K562 (cell line): Measurements from ENCODE around the gene COG6. TPM values are rescaled to one million over a fixed set of nuclear protein-coding genes. Genes with fewer than 3 reads are reported as not detected.

Source experiments
- ATAC-seq: fragments of 200-7000 bp; cut with Tn5 transposase; 3 replicates; pipeline ENCODE4 v1.9.1; 2020; ENCODE audit warnings: moderate library complexity
- BruUV-seq: library from RNA; stranded (reverse); fragments of 400-500 nt; replicated peaks from 2 replicates; lab custom pipeline; 2021; lab: Mats Ljungman, UMichigan
- CTCF ChIA-PET: fragments of 300-600 bp; formaldehyde crosslinking; extraction: SDS; loops from one replicate; lab custom pipeline; 2021; ENCODE audit warnings: low intra/inter-chr PET ratio; lab: Yijun Ruan, JAX
- POLR2A ChIA-PET: fragments of 300-600, 350-650 bp; sonication (Branson Sonifier 250); formaldehyde crosslinking; extraction: SDS; loops from one replicate; lab custom pipeline; 2021; ENCODE audit warnings: antibody characterized with exemption, inconsistent platforms; lab: Yijun Ruan, JAX
- DNase-seq, 4 experiments: peaks; one replicate each; pipeline versions ENCODE4 v3.0.0 to v3.0.0-alpha.2; 2011 to 2018; ENCODE audit warnings: low spot score in 3 of 4, mixed read lengths in 3 of 4; ENCODE audit errors: extremely low read depth in 1 of 4
- FAIRE-seq: peaks from 2 replicates; lab custom pipeline; 2011; peaks lifted over from hg19 to GRCh38; lab: Jason Lieb, UNC
- H2AFZ ChIP-seq: 2 replicates; pipeline ENCODE4 v1.6.0; 2011; ENCODE audit warnings: low read depth, low read length, control low read depth, inconsistent platforms
- H3K27ac ChIP-seq: fragments of 200-600 bp; 3 replicates; pipeline ENCODE4 v1.8.0; 2011; ENCODE audit warnings: low read depth, mild to moderate bottlenecking, control low read depth, inconsistent platforms, low read length, moderate library complexity, mixed read lengths; ENCODE audit errors: extremely low read depth
- H3K27me3 ChIP-seq, 2 experiments: fragments of 300-600 bp in 1 of 2; 2 replicates in 1 of 2; 3 replicates in 1 of 2; pipeline versions ENCODE4 v1.6.0 to v1.8.0; 2011; ENCODE audit warnings: inconsistent platforms in 2 of 2, low read length in 2 of 2, mild to moderate bottlenecking in 1 of 2, mixed read lengths in 1 of 2, moderate library complexity in 1 of 2; ENCODE audit not compliant: control insufficient read depth in 2 of 2, insufficient read depth in 2 of 2
- H3K36me3 ChIP-seq: fragments of 300-600 bp; 3 replicates; pipeline ENCODE4 v1.8.0; 2011; ENCODE audit warnings: mild to moderate bottlenecking, low read length, inconsistent platforms; ENCODE audit not compliant: control insufficient read depth, insufficient read depth
- H3K4me1 ChIP-seq, 2 experiments: fragments of 200-600 bp in 1 of 2; replicated peaks in 1 of 2; 2 replicates in 1 of 2; 3 replicates in 1 of 2; pipeline versions ENCODE4 v1.5.1 to v1.8.0; 2011; ENCODE audit warnings: inconsistent platforms in 2 of 2, low read length in 2 of 2, mild to moderate bottlenecking in 1 of 2, mixed read lengths in 1 of 2, moderate library complexity in 1 of 2; ENCODE audit not compliant: control insufficient read depth in 2 of 2, insufficient read depth in 2 of 2
- H3K4me2 ChIP-seq: 2 replicates; pipeline ENCODE4 v1.6.1; 2011; ENCODE audit warnings: low read length, control low read depth, inconsistent platforms, mixed read lengths; ENCODE audit not compliant: insufficient read depth
- H3K4me3 ChIP-seq: fragments of 200-600 bp; sonication (generic), shearing (Covaris generic); 2 replicates; pipeline ENCODE4 v1.5.1; 2016; ENCODE audit warnings: control low read depth, inconsistent platforms
- H3K79me2 ChIP-seq: fragments of 200-600 bp; 3 replicates; pipeline ENCODE4 v1.8.0; 2011; ENCODE audit warnings: low read length, inconsistent platforms; ENCODE audit not compliant: control insufficient read depth, insufficient read depth
- H3K9ac ChIP-seq, 2 experiments: 2 replicates each; pipeline versions ENCODE4 v1.6.0 to v1.6.1; 2011; ENCODE audit warnings: low read depth in 2 of 2, low read length in 2 of 2, control low read depth in 1 of 2, inconsistent platforms in 1 of 2, mild to moderate bottlenecking in 1 of 2, mixed read lengths in 1 of 2; ENCODE audit not compliant: insufficient read depth in 1 of 2
- H3K9me1 ChIP-seq: one replicate; pipeline ENCODE4 v1.6.0; 2011; ENCODE audit warnings: inconsistent platforms, mild to moderate bottlenecking, low read length, moderate library complexity; ENCODE audit not compliant: control insufficient read depth, insufficient read depth
- H3K9me3 ChIP-seq: replicated peaks from 2 replicates; pipeline ENCODE4 v1.5.1; 2011; ENCODE audit warnings: low read depth, low read length, inconsistent platforms; ENCODE audit not compliant: control insufficient read depth, insufficient read depth
- H4K20me1 ChIP-seq: replicated peaks from 2 replicates; pipeline ENCODE4 v1.6.1; 2011; ENCODE audit warnings: low read length, inconsistent platforms, mixed read lengths; ENCODE audit not compliant: control insufficient read depth, insufficient read depth
- ATF6 ChIP-seq: sonication (generic); formaldehyde crosslinking; IDR thresholded peaks from 2 replicates; pipeline ENCODE4 v1.4.0; 2020; ENCODE audit warnings: mild to moderate bottlenecking, missing genetic modification reagents
- CTCF ChIP-seq, 3 experiments: IDR thresholded peaks in 2 of 3; conservative IDR thresholded peaks in 1 of 3; 2 replicates each; pipeline ENCODE4 v1.5.1; 2011 to 2012; ENCODE audit warnings: low read length in 3 of 3, mild to moderate bottlenecking in 3 of 3, control low read depth in 2 of 3, improper control_type of control experiment in 1 of 3, inconsistent platforms in 1 of 3, low read depth in 1 of 3, mixed read lengths in 1 of 3, moderate library complexity in 1 of 3; ENCODE audit not compliant: insufficient read depth in 2 of 3
- RAD21 ChIP-seq, 2 experiments: fragments of 250-450 bp in 1 of 2; fragments of 450-650 bp in 1 of 2; sonication (Bioruptor Pico) in 1 of 2; formaldehyde crosslinking in 1 of 2; IDR thresholded peaks in 1 of 2; conservative IDR thresholded peaks in 1 of 2; 2 replicates each; pipeline versions ENCODE4 v1.4.0 to v1.8.0; 2020 to 2022; ENCODE audit warnings: mild to moderate bottlenecking in 2 of 2, moderate library complexity in 1 of 2
- REST ChIP-seq, 2 experiments: fragments of 450-650 bp; formaldehyde crosslinking in 1 of 2; IDR thresholded peaks; 2 replicates each; pipeline versions ENCODE4 v1.4.0 to v1.6.1; 2014 to 2020; ENCODE audit warnings: mild to moderate bottlenecking in 2 of 2, borderline replicate concordance in 1 of 2, low read depth in 1 of 2
- SRF ChIP-seq, 2 experiments: fragments of 250-450, 450-650 bp in 1 of 2; sonication (Bioruptor Pico) in 1 of 2; sonication (generic) in 1 of 2; formaldehyde crosslinking; IDR thresholded peaks; 2 replicates each; pipeline versions ENCODE4 v1.5.0 to v1.5.1; 2020 to 2022; ENCODE audit warnings: mild to moderate bottlenecking in 1 of 2, missing genetic modification reagents in 1 of 2
- ZNF253 ChIP-seq: fragments of 250-450 bp; sonication (Bioruptor Pico); conservative IDR thresholded peaks from 2 replicates; pipeline ENCODE4 v1.6.1; 2021; ENCODE audit warnings: mild to moderate bottlenecking
- WGBS: fragments of 100-300 bp; shearing (Covaris generic); methylation state at CpG from one replicate; pipeline ENCODE4 v1.1.6; 2016; ENCODE audit warnings: low coverage, mixed read lengths; ENCODE audit not compliant: insufficient coverage; ENCODE audit errors: missing lambda C conversion rate; 5-methylcytosine and 5-hydroxymethylcytosine counted together
- in situ Hi-C: fragments of 300-500 bp; cut with MboI; formaldehyde crosslinking; loops from 4 replicates; pipeline ENCODE4 v1.15.0; 2018; ENCODE audit warnings: inconsistent platforms, mixed read lengths
- intact Hi-C: fragments of 100-400 bp; cut with micrococcal nuclease; formaldehyde crosslinking; loops from 2 replicates; pipeline ENCODE4 v1.14.2; 2022
- polyA plus RNA-seq, 8 experiments: library from polyadenylated mRNA; depleted of rRNA in 4 of 8; stranded (reverse) in 5 of 8; unstranded in 3 of 8; fragments of >200 nt; fragmentation: Nextera tagmentation in 2 of 8; fragmentation: Illumina TruSeq in 1 of 8; extraction: Ambion mirVana in 2 of 8; extraction: Trizol in 1 of 8; gene quantifications; 2 replicates each; pipeline versions ENCODE4 v1.2.1 to v1.2.3, GENCODE V29; 2011 to 2014; ENCODE audit warnings: inconsistent platforms in 1 of 8, missing spikeins in 1 of 8
- total RNA-seq, 7 experiments: library from RNA; depleted of rRNA in 6 of 7; stranded (reverse); fragments of >200 nt in 6 of 7; fragmentation: Illumina TruSeq in 2 of 7; extraction: Trizol in 2 of 7; gene quantifications; 2 replicates each; pipeline versions ENCODE4 v1.2.1 to v1.2.3, GENCODE V29; 2011 to 2021; ENCODE audit warnings: low replicate concordance in 1 of 7

Gene COG6
- total and polyA plus RNA-seq, 9 of the 15 experiments (the other 6 are each of a cell fraction or from before 2014, with no cell fraction given): 2.6 to 20.9 (median 9.6) TPM

GRCh38 chr13:39616087-39616694, 39.3 kb upstream of the COG6 start:
- intact Hi-C loops (loop anchor here (10.0 kb wide), 3 partner anchors 341 to 561 kb away; no protein-coding TSS in a partner anchor), in situ Hi-C loops (loop anchor here (10.0 to 25.0 kb wide), 2 partner anchors 451 to 654 kb away; no protein-coding TSS in a partner anchor)
- ATAC-seq (peak; percentile 88), FAIRE-seq (no peak), DNase-seq (peak; percentile 44 to 55 (median 53))
- no peaks in the 10 kb centered on the region for H3K9me3 ChIP-seq
- no peak overlapping the region for H3K9ac ChIP-seq
- ChIA-PET CTCF (no interaction called here), POLR2A (no interaction called here)
- 0% methylated on average over 7 of the region's 10 CpGs for WGBS
- no peak overlapping the region for H3K27ac ChIP-seq
- H3K79me2 ChIP-seq: no peaks in the 10 kb centered on the region
- no TSS peak for BruUV-seq
- H3K4me1 ChIP-seq: no peaks in the 10 kb centered on the region
- H3K27me3 ChIP-seq: no peaks in the 10 kb centered on the region; a peak in 2 of 5 replicates
- H3K9me1 ChIP-seq: no peaks in the 10 kb centered on the region
- no peak overlapping the region for H2AFZ ChIP-seq
- H3K4me2 ChIP-seq: no peak overlapping the region
- no peaks in the 10 kb centered on the region for H4K20me1 ChIP-seq
- TF ChIP-seq CTCF (IDR thresholded peaks at IDR 0.05 in 2 of 3, conservative IDR thresholded peaks at IDR 0.05 in 1 of 3; ENCODE audit: insufficient read depth in 2 of 3, low read depth in 1 of 3, low read length in 3 of 3): peak; percentile 57 to 62 (median 62)
- TF ChIP-seq REST (IDR thresholded peaks at IDR 0.05; ENCODE audit: borderline replicate concordance): peak; percentile 14; the same call in 1 of the 2 replicates
- TF ChIP-seq REST (CRISPR knock-in tag; IDR thresholded peaks at IDR 0.05; ENCODE audit: low read depth): no peak
- TF ChIP-seq SRF (CRISPR knock-in tag; IDR thresholded peaks at IDR 0.05): peak in 1 of 2 experiments; percentile 94; a peak in 2 of 4 replicates
- TF ChIP-seq ZNF253 (CRISPR knock-in tag): no peak
- TF ChIP-seq ATF6 (CRISPR knock-in tag): no peak
- peak; percentile 34 to 61 for TF ChIP-seq RAD21 (CRISPR knock-in tag; conservative IDR thresholded peaks at IDR 0.05 in 1 of 2, IDR thresholded peaks at IDR 0.05 in 1 of 2)
- no peak overlapping the region for H3K4me3 ChIP-seq
- no peaks in the 10 kb centered on the region for H3K36me3 ChIP-seq
